Endothelial cell of umbilical vein (primary cell): ENCODE data around the gene PGAM5. TPM values are rescaled to one million over a fixed set of nuclear protein-coding genes. Genes with fewer than 3 reads are reported as not detected.

Experiments used
- BruUV-seq: library from RNA; stranded (reverse); fragments of 400-500 nt; replicated peaks from 2 replicates; lab custom pipeline; 2021; lab: Mats Ljungman, UMichigan
- CTCF ChIA-PET: fragments of 300-600, 350-600 bp; sonication (Branson Sonifier 250); formaldehyde crosslinking; loops from one replicate; lab custom pipeline; 2021; ENCODE audit warnings: antibody characterized with exemption, inconsistent platforms; lab: Charles Lee
- POLR2A ChIA-PET: fragments of 300-600, 350-600 bp; sonication (Branson Sonifier 250); formaldehyde crosslinking; loops from one replicate; lab custom pipeline; 2021; ENCODE audit warnings: antibody characterized with exemption, inconsistent platforms; lab: Charles Lee
- DNase-seq: peaks from one replicate; pipeline ENCODE4 v3.0.0-alpha.2; 2011; ENCODE audit warnings: low read depth, low spot score
- FAIRE-seq: peaks from 2 replicates; lab custom pipeline; 2011; peaks lifted over from hg19 to GRCh38; lab: Jason Lieb, UNC
- H2AFZ ChIP-seq: 2 replicates; pipeline ENCODE4 v1.6.0; 2012; ENCODE audit warnings: low read depth, low read length, control low read depth, inconsistent platforms
- H3K27ac ChIP-seq: 2 replicates; pipeline ENCODE4 v1.5.1; 2011; ENCODE audit warnings: low read depth, mild to moderate bottlenecking, control low read depth, low read length, moderate library complexity; ENCODE audit not compliant: insufficient read depth
- H3K27me3 ChIP-seq, 2 experiments: 2 replicates each; pipeline versions ENCODE4 v1.6.0 to v1.6.1; 2011; ENCODE audit warnings: low read length in 2 of 2, mixed read lengths in 1 of 2; ENCODE audit not compliant: control insufficient read depth in 2 of 2, insufficient read depth in 2 of 2
- H3K36me3 ChIP-seq, 2 experiments: 2 replicates in 1 of 2; 3 replicates in 1 of 2; pipeline ENCODE4 v1.5.1; 2011; ENCODE audit warnings: low read length in 2 of 2, mild to moderate bottlenecking in 1 of 2, moderate library complexity in 1 of 2; ENCODE audit not compliant: control insufficient read depth in 2 of 2, insufficient read depth in 2 of 2; ENCODE audit errors: extremely low read depth in 1 of 2
- H3K4me1 ChIP-seq: 3 replicates; pipeline ENCODE4 v1.5.1; 2011; ENCODE audit warnings: mild to moderate bottlenecking, low read length; ENCODE audit not compliant: control insufficient read depth, insufficient read depth; ENCODE audit errors: extremely low read depth
- H3K4me2 ChIP-seq: 2 replicates; pipeline ENCODE4 v1.6.1; 2011; ENCODE audit warnings: low read length, control low read depth, mixed read lengths; ENCODE audit not compliant: insufficient read depth
- H3K4me3 ChIP-seq, 3 experiments: fragments of 200-600 bp in 1 of 3; sonication (generic), shearing (Covaris generic) in 1 of 3; replicated peaks in 1 of 3; 2 replicates each; pipeline ENCODE4 v1.5.1; 2011 to 2016; ENCODE audit warnings: control low read depth in 3 of 3, low read length in 3 of 3, mild to moderate bottlenecking in 2 of 3, inconsistent platforms in 1 of 3, low read depth in 1 of 3, moderate library complexity in 1 of 3; ENCODE audit not compliant: insufficient read depth in 1 of 3
- H3K79me2 ChIP-seq: 2 replicates; pipeline ENCODE4 v1.6.0; 2012; ENCODE audit warnings: low read length, inconsistent platforms; ENCODE audit not compliant: control insufficient read depth, insufficient read depth
- H3K9ac ChIP-seq: replicated peaks from 2 replicates; pipeline ENCODE3; 2011; ENCODE audit warnings: low read length, control low read depth; ENCODE audit not compliant: insufficient read depth; ENCODE audit errors: extremely low read depth
- H3K9me1 ChIP-seq: replicated peaks from 3 replicates; pipeline ENCODE4 v1.6.0; 2011; ENCODE audit warnings: mild to moderate bottlenecking, low read length; ENCODE audit not compliant: control insufficient read depth, insufficient read depth; ENCODE audit errors: extremely low read depth
- H3K9me3 ChIP-seq: replicated peaks from 2 replicates; pipeline ENCODE4 v1.5.1; 2012; ENCODE audit warnings: low read length, inconsistent platforms; ENCODE audit not compliant: control insufficient read depth, insufficient read depth
- H4K20me1 ChIP-seq: replicated peaks from 2 replicates; pipeline ENCODE3; 2011; ENCODE audit warnings: mild to moderate bottlenecking, low read length; ENCODE audit not compliant: control insufficient read depth, insufficient read depth; ENCODE audit errors: extremely low read depth
- EZH2 ChIP-seq: IDR thresholded peaks from 2 replicates; pipeline ENCODE4 v1.6.1; 2012; ENCODE audit warnings: borderline replicate concordance, low read depth, mild to moderate bottlenecking, moderate library complexity, low read length, inconsistent platforms; ENCODE audit not compliant: severe bottlenecking
- FOS ChIP-seq: IDR thresholded peaks from 2 replicates; pipeline ENCODE4 v1.6.1; 2011; ENCODE audit warnings: mild to moderate bottlenecking, low read length, moderate library complexity, borderline replicate concordance; ENCODE audit not compliant: insufficient read depth
- GATA2 ChIP-seq: IDR thresholded peaks from 2 replicates; pipeline ENCODE4 v1.7.0; 2011; ENCODE audit warnings: low read depth, mild to moderate bottlenecking, moderate library complexity, mixed read lengths, low read length; ENCODE audit not compliant: insufficient read length, insufficient read depth
- JUN ChIP-seq: IDR thresholded peaks from 2 replicates; pipeline ENCODE4 v1.6.1; 2011; ENCODE audit warnings: borderline replicate concordance, low read depth; ENCODE audit not compliant: insufficient read length, insufficient read depth
- MYC ChIP-seq: IDR thresholded peaks from one replicate; pipeline ENCODE4 v1.6.1; 2011; ENCODE audit warnings: mild to moderate bottlenecking, low read depth, low read length
- POLR2A ChIP-seq: IDR thresholded peaks from 2 replicates; pipeline ENCODE4 v1.6.1; 2012; ENCODE audit warnings: low read depth, mild to moderate bottlenecking, control low read depth, low read length
- POLR2AphosphoS5 ChIP-seq: IDR thresholded peaks from 2 replicates; pipeline ENCODE4 v1.6.1; 2012; ENCODE audit warnings: low read depth, mild to moderate bottlenecking, control low read depth, low read length, moderate library complexity; ENCODE audit not compliant: insufficient read depth
- dilution Hi-C: fragments of 300-500 bp; cut with MboI; formaldehyde crosslinking; loops from one replicate; pipeline ENCODE4 v1.15.0; 2019; ENCODE audit warnings: low sequenced_read_pairs; ENCODE audit not compliant: extremely low pct_ligation_motif_present
- intact Hi-C: fragments of 100-400 bp; cut with micrococcal nuclease; formaldehyde crosslinking; loops from one replicate; pipeline ENCODE4 v1.10.0; 2022
- polyA plus RNA-seq, 4 experiments: library from polyadenylated mRNA; depleted of rRNA in 3 of 4; stranded (reverse) in 3 of 4; unstranded in 1 of 4; fragments of >200 nt; gene quantifications; 2 replicates each; pipeline versions ENCODE4 v1.2.1 to v1.2.3, GENCODE V29; 2011 to 2012; ENCODE audit warnings: missing spikeins in 1 of 4
- total RNA-seq: library from RNA; stranded (reverse); gene quantifications from 2 replicates; pipeline ENCODE4 v1.2.3, GENCODE V29; 2021
- TF ChIP-seq, protein P1 (sequence below), 2 donors: IDR thresholded peaks; 1 replicate in 1 of 2; 2 replicates in 1 of 2; pipeline ENCODE4 v1.5.1; 2011; ENCODE audit warnings: low read length in 2 of 2, mild to moderate bottlenecking in 2 of 2, moderate library complexity in 2 of 2, control low read depth in 1 of 2, inconsistent platforms in 1 of 2, low read depth in 1 of 2; ENCODE audit not compliant: insufficient read depth in 1 of 2; ENCODE audit errors: extremely low read depth in 1 of 2
- TF ChIP-seq, protein P2 (sequence below): IDR thresholded peaks from 2 replicates; pipeline ENCODE4 v1.6.1; 2011; ENCODE audit not compliant: insufficient read depth, insufficient read length

Gene PGAM5
- total and polyA plus RNA-seq, 2 donors (not counting 3 experiments of a cell fraction or from before 2014, with no cell fraction given): 23.1 to 52.8 TPM

- FAIRE-seq (no peak), DNase-seq (no peak)
- TF ChIP-seq, protein P1, sequence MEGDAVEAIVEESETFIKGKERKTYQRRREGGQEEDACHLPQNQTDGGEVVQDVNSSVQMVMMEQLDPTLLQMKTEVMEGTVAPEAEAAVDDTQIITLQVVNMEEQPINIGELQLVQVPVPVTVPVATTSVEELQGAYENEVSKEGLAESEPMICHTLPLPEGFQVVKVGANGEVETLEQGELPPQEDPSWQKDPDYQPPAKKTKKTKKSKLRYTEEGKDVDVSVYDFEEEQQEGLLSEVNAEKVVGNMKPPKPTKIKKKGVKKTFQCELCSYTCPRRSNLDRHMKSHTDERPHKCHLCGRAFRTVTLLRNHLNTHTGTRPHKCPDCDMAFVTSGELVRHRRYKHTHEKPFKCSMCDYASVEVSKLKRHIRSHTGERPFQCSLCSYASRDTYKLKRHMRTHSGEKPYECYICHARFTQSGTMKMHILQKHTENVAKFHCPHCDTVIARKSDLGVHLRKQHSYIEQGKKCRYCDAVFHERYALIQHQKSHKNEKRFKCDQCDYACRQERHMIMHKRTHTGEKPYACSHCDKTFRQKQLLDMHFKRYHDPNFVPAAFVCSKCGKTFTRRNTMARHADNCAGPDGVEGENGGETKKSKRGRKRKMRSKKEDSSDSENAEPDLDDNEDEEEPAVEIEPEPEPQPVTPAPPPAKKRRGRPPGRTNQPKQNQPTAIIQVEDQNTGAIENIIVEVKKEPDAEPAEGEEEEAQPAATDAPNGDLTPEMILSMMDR (IDR thresholded peaks at IDR 0.05; ENCODE audit: extremely low read depth in 1 of 2, insufficient read depth in 1 of 2, low read depth in 1 of 2, low read length in 2 of 2): no peak
- TF ChIP-seq EZH2 (no peak), JUN (no peak), FOS (no peak), POLR2A (no peak), POLR2AphosphoS5 (no peak), GATA2 (no peak), MYC (no peak)
- TF ChIP-seq, protein P2, sequence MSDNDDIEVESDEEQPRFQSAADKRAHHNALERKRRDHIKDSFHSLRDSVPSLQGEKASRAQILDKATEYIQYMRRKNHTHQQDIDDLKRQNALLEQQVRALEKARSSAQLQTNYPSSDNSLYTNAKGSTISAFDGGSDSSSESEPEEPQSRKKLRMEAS: no peak
- Histone ChIP-seq H4K20me1 (no peaks in the 10 kb centered on the region), H3K27me3 (no peaks in the 10 kb centered on the region), H3K9me3 (no peaks in the 10 kb centered on the region), H3K4me1 (no peaks in the 10 kb centered on the region), H3K4me2 (no peak overlapping the region), H3K27ac (no peak overlapping the region), H3K4me3 (no peak overlapping the region), H3K79me2 (no peaks in the 10 kb centered on the region), H3K36me3 (peaks cover 2 to 13% of the 10 kb centered on the region in 2 experiments), H2AFZ (no peak overlapping the region), H3K9ac (no peak overlapping the region), H3K9me1 (no peaks in the 10 kb centered on the region)
- dilution Hi-C loops (no loop called here), intact Hi-C loops (no loop called here)
- ChIA-PET CTCF (no interaction called here), POLR2A (no interaction called here)
- no TSS peak for BruUV-seq
Measured at GRCh38 chr12:132703641-132704040, 7.0 kb upstream of the PGAM5 start.
